Suprapubic skin (tissue), 4 donors: ENCODE results near the gene NCKAP5.

Source experiments
- CTCF ChIP-seq, 2 donors: fragments of 200-600 bp in 1 of 2; fragments of 450-650 bp in 1 of 2; sonication (generic) in 1 of 2; IDR thresholded peaks; one replicate each; pipeline ENCODE4 v1.5.1; 2016 to 2019; ENCODE audit warnings: antibody characterized with exemption in 2 of 2, mild to moderate bottlenecking in 1 of 2, moderate library complexity in 1 of 2
- EP300 ChIP-seq: sonication (generic); formaldehyde crosslinking; IDR thresholded peaks from one replicate; pipeline ENCODE4 v1.6.1; 2017; ENCODE audit warnings: antibody characterized with exemption
- POLR2A ChIP-seq, 2 donors: fragments of 450-650 bp; IDR thresholded peaks; one replicate each; pipeline ENCODE4 v1.6.1; 2017; ENCODE audit warnings: antibody characterized with exemption in 2 of 2, mild to moderate bottlenecking in 2 of 2, moderate library complexity in 2 of 2
- POLR2AphosphoS5 ChIP-seq, 3 donors: sonication (generic); formaldehyde crosslinking; IDR thresholded peaks; one replicate each; pipeline ENCODE4 v1.6.1; 2017; ENCODE audit warnings: antibody characterized with exemption in 3 of 3

- TF ChIP-seq CTCF (IDR thresholded peaks at IDR 0.05) (no peak), POLR2AphosphoS5 (IDR thresholded peaks at IDR 0.05) (no peak), POLR2A (IDR thresholded peaks at IDR 0.05) (no peak), EP300 (no peak)
These were observed 743.5 kb downstream of the NCKAP5 start for GRCh38 chr2:132824716-132825115.
